Nephron (organoid): ENCODE results near the gene ZSCAN5C.

Source experiments
- H3K27ac Mint-ChIP-seq, 3 experiments: 2 replicates each; pipeline ENCODE4 v1.8.0; 2020; ENCODE audit warnings: mixed read lengths in 3 of 3, mild to moderate bottlenecking in 2 of 3, moderate library complexity in 1 of 3
- H3K27me3 Mint-ChIP-seq: 2 replicates; pipeline ENCODE4 v1.8.0; 2021; ENCODE audit warnings: low read depth, mild to moderate bottlenecking, moderate library complexity, mixed read lengths
- H3K36me3 Mint-ChIP-seq: 2 replicates; pipeline ENCODE4 v1.8.0; 2020; ENCODE audit warnings: low read depth, mixed read lengths
- H3K4me1 Mint-ChIP-seq: 2 replicates; pipeline ENCODE4 v1.8.0; 2020; ENCODE audit warnings: mixed read lengths
- H3K4me3 Mint-ChIP-seq, 3 experiments: 2 replicates each; pipeline ENCODE4 v1.8.0; 2020; ENCODE audit warnings: mild to moderate bottlenecking in 3 of 3, mixed read lengths in 3 of 3, moderate library complexity in 2 of 3
- H3K9me3 Mint-ChIP-seq: 2 replicates; pipeline ENCODE4 v1.8.0; 2020; ENCODE audit warnings: mixed read lengths
- CTCF ChIP-seq, 3 experiments: fragments of 200-600 bp; sonication (generic); IDR thresholded peaks; one replicate each; pipeline ENCODE4 v1.5.0; 2021; ENCODE audit warnings: antibody characterized with exemption in 3 of 3; ENCODE audit not compliant: unreplicated experiment in 3 of 3

ZSCAN5C gene

GRCh38 chr19:56258272-56258671 is 56.2 kb downstream of the ZSCAN5C start:
- Mint-ChIP-seq H3K27ac (no peak overlapping the region), H3K4me3 (no peak overlapping the region), H3K27me3 (no peaks in the 10 kb centered on the region), H3K36me3 (peaks cover 9% of the 10 kb centered on the region), H3K9me3 (no peaks in the 10 kb centered on the region), H3K4me1 (no peaks in the 10 kb centered on the region)
- no peak for TF ChIP-seq CTCF (IDR thresholded peaks at IDR 0.05; ENCODE audit: unreplicated experiment in 3 of 3)
